Cardiac muscle cell (in vitro differentiated cells and primary cell): Measurements from ENCODE around the gene GFAP. TPM values are rescaled to one million over a fixed set of nuclear protein-coding genes. Genes with fewer than 3 reads are reported as not detected.
A peak's percentile ranks its signal among the peaks of the same experiment; 100 is the strongest.

Experiments used
- DNase-seq, 2 donors: peaks; one replicate each; pipeline versions ENCODE4 v3.0.0 to v3.0.0-alpha.2; 2010 to 2017; ENCODE audit warnings: low read depth in 1 of 2, low spot score in 1 of 2
- H3K27ac ChIP-seq: fragments of 200-600 bp; sonication (generic); 2 replicates; pipeline ENCODE4 v1.5.1; 2016
- H3K27me3 ChIP-seq: fragments of 200-600 bp; sonication (generic); 2 replicates; pipeline ENCODE4 v1.6.0; 2016; ENCODE audit warnings: control low read depth
- H3K36me3 ChIP-seq: fragments of 200-600 bp; sonication (generic); 2 replicates; pipeline ENCODE4 v1.5.1; 2016; ENCODE audit warnings: control low read depth
- H3K4me1 ChIP-seq: fragments of 200-600 bp; sonication (generic); 2 replicates; pipeline ENCODE4 v1.8.1; 2017; ENCODE audit warnings: low read depth, mild to moderate bottlenecking, mixed run types
- H3K4me3 ChIP-seq: fragments of 200-600 bp; sonication (generic); 2 replicates; pipeline ENCODE4 v1.5.1; 2016; ENCODE audit warnings: mild to moderate bottlenecking
- H3K9me3 ChIP-seq: fragments of 200-600 bp; sonication (generic); 2 replicates; pipeline ENCODE4 v1.5.1; 2017; ENCODE audit warnings: low read depth, mild to moderate bottlenecking, control low read depth
- CTCF ChIP-seq: IDR thresholded peaks from 2 replicates; pipeline ENCODE4 v1.5.1; 2012; ENCODE audit warnings: low read depth, mild to moderate bottlenecking, low read length
- polyA plus RNA-seq: library from polyadenylated mRNA; unstranded; fragments of >200 nt; fragmentation: Nextera tagmentation; extraction: Ambion mirVana; gene quantifications from 2 replicates; pipeline ENCODE4 v1.2.1, GENCODE V29; 2016
- total RNA-seq: library from RNA; depleted of rRNA; stranded (reverse); fragments of >200 nt; gene quantifications from 2 replicates; pipeline ENCODE4 v1.2.3, GENCODE V29; 2016

The GFAP gene
- total and polyA plus RNA-seq, 2 experiments from 2014 or later, result 3.5 to 7.0 TPM

DNA sequence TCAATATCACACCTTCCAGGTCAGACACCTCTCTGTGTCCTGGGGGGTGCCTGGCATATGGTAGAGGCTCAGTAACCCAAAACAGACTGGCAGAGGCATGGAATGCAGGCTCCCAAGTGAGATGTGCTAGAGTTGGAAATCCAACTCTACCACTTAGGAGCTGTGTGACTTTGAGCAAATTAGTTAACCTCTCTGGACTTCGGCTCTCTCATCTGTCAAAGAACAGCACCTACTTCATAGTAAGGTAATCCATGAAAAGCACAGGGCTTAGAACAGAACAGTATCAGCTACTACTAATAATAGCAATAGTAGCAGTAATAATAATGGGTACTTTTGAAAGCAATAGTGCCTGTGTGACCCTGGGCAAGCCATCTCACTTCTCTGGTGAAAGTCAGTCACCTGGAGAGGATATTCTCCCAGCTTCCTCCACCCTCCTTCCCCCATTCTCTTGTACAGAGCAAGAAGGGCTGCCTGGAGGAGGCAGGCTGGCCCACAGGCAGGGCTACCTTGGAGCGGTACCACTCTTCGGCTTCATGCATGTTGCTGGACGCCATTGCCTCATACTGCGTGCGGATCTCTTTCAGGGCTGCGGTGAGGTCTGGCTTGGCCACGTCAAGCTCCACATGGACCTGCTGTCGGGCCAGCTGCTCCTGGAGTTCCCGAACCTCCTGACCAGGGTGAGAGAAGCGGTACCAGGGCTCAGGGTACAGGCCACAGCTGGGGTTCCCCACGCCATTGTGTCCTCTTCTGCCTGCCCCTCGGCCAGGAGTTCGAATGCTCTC, 2.3 kb downstream of the GFAP start:
- Histone ChIP-seq H3K9me3 (no peaks in the 10 kb centered on the region), H3K4me1 (peaks cover 17% of the 10 kb centered on the region), H3K27ac (no peak overlapping the region), H3K27me3 (peaks cover 3% of the 10 kb centered on the region), H3K4me3 (no peak overlapping the region), H3K36me3 (no peaks in the 10 kb centered on the region)
- no peak for DNase-seq
- TF ChIP-seq CTCF, result no peak

DNA sequence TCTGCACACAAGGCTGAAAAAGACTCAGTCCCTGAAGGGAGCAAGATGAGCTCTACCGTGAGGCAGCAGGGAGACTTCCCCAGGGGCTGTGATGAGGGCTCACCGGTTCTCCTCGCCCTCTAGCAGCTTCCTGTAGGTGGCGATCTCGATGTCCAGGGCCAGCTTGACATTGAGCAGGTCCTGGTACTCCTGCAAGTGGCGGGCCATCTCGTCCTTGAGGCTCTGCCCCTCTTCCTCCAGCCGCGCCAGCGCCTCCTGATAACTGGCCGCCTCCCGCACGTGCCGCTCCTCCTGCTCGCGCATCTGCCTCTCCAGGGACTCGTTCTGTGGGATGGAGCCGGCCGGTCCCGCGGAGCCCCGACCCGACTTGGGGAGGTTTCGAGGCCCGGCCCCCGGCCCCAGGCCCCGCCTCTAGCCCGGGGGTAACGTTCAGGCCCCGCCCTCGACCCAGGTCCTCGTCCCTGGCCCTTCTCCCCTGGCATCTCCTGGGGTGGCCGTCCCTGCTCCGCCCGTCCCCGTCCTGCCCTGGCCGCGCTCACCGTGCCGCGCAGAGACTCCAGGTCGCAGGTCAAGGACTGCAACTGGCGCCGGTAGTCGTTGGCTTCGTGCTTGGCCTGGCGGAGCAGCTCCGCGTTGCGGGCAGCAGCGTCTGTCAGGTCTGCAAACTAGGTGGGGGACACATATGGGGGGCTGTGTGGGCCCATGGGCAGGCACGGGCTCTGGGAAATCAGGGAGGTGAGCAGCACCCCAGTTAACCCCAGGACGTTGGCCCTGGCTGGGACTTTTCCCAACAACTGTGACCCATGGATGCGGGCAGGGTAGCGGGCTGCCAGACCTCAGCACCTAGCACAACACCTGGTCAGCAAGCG, 3.9 kb downstream of the GFAP start:
- Histone ChIP-seq H3K36me3 (no peaks in the 10 kb centered on the region), H3K27me3 (peaks cover 3% of the 10 kb centered on the region)
- TF ChIP-seq CTCF, result peak; percentile 62

DNA sequence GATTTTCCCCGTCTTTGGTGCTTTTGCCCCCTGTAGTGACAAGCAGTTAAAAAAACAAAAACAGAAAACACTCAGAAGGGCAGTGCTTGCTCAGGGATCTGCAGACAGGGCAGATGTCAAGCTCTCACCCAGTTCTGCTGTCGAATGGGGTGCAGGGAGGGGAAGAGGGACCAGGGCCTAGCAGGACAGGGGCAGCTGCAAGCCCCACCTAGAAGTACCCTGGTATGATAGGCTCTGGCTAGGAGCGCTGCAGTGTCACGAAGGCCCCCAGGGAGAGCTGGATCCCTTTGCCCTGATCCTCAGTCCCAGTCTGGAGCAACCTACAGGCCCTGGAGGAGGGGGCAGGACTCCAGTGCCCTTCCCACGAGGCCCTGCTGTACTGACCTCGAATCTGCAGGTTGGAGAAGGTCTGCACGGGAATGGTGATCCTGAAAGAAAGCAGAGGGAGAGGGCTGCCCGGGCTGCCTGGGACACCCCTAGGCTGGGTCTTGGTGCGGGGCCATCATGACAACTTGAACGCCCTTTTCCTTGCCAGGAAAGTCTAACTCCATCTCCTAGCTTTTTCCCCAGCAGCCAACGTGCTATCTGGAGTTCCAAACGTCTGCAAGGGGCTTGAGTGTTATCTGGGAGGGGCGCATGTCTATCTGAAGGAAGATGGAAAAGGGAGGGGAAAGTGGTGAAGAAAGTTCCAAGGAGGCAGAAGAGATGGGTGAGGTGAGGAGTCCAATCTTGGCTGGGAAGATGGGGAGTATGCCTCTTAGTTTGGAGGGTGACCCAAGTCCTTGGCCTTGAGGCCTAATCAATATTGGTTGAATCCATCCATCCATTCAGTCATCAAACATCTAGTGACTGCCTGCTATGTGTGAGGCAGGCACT, 4.8 kb downstream of the GFAP start:
- no peak for DNase-seq
- H3K27ac ChIP-seq, result no peak overlapping the region
- no peaks in the 10 kb centered on the region for H3K36me3 ChIP-seq
- no peaks in the 10 kb centered on the region for H3K9me3 ChIP-seq
- H3K4me3 ChIP-seq, result no peak overlapping the region
- peaks cover 12% of the 10 kb centered on the region for H3K4me1 ChIP-seq
- H3K27me3 ChIP-seq, result peaks cover 3% of the 10 kb centered on the region
- TF ChIP-seq CTCF, result no peak

More for the DNA sequence above, 3.9 kb downstream of the GFAP start:
- peak; percentile 55 to 89 for DNase-seq
- Histone ChIP-seq H3K9me3 (no peaks in the 10 kb centered on the region), H3K4me3 (peak overlapping the region; percentile 17), H3K4me1 (peaks cover 17% of the 10 kb centered on the region), H3K27ac (no peak overlapping the region)

- Histone ChIP-seq H3K27ac (no peak overlapping the region), H3K36me3 (no peaks in the 10 kb centered on the region), H3K9me3 (no peaks in the 10 kb centered on the region), H3K4me3 (no peak overlapping the region), H3K27me3 (peaks cover 3% of the 10 kb centered on the region), H3K4me1 (peaks cover 12% of the 10 kb centered on the region)
- no peak for TF ChIP-seq CTCF
- no peak for DNase-seq
These were observed 5.6 kb downstream of the GFAP start for GRCh38 chr17:44909681-44910144.

DNA sequence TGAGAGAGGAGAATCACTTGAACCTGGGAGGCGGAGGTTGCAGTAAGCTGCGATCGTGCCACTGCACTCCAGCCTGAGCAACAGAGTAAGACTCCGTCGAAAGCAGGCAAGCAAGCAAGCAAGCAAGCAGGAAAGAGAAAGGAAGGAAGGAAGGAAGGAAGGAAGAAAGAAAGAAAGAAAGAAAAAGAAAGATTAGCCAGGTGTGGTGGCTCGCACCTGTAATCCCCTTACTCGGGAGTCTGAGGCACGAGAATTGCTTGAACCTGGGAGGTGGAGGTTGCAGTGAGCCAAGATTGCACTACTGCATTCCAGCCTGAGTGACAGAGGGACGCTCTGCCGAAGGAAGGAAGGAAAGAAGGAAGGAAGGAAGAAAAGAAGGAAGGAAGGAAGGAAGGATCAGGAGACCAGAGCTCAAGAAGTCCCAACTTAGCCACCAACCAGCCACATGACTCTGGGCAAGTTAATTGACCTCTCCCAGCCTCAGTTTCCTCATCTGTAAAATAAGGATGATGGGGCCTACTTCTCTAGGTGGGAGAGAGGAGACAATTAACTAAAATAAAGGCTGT, 6.5 kb downstream of the GFAP start:
- Histone ChIP-seq H3K4me1 (peaks cover 12% of the 10 kb centered on the region), H3K27me3 (peaks cover 3% of the 10 kb centered on the region), H3K9me3 (no peaks in the 10 kb centered on the region), H3K36me3 (no peaks in the 10 kb centered on the region), H3K4me3 (no peak overlapping the region), H3K27ac (no peak overlapping the region)
- no peak for DNase-seq
- no peak for TF ChIP-seq CTCF
